Testis (tissue), 2 donors: ENCODE data around the gene PPP2R2C.

Source experiments
- POLR2A ChIP-seq: fragments of 450-650 bp; IDR thresholded peaks from one replicate; pipeline ENCODE4 v1.6.1; 2017; ENCODE audit warnings: antibody characterized with exemption, mild to moderate bottlenecking, moderate library complexity
- TF ChIP-seq, protein P1 (sequence below), 3 experiments: fragments of 450-650 bp in 2 of 3; fragments of 200-600 bp in 1 of 3; sonication (generic) in 1 of 3; IDR thresholded peaks; one replicate each; pipeline ENCODE4 v1.5.1; 2016 to 2019; ENCODE audit warnings: antibody characterized with exemption in 3 of 3, mild to moderate bottlenecking in 2 of 3, moderate library complexity in 1 of 3

DNA sequence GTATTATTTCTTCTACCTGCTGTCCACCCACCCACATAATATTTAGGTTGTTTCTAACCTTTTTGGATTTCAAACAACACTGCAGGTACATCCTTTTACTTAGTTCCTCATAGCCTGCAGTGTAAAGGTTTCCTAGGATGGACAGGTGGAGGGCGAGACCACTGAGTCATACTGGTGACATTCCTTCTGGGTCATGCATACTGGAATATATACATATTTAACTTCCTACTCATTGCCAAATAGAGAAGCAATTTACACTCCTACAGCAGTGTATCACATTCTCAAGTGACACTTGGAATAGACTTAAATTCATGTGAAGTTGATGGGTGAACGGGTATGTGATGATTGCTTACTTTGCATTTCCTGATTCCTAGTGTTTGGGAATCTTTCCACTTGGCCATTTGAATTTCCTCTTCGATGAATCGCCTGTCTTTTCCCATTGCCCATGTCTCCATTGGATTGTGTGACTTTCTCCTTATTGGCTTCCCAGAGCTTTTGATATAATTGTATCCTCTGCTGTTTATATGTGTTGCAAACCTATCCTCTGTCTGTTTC lies 8.2 kb upstream of the PPP2R2C start:
- no peak for TF ChIP-seq POLR2A
- TF ChIP-seq, protein P1, sequence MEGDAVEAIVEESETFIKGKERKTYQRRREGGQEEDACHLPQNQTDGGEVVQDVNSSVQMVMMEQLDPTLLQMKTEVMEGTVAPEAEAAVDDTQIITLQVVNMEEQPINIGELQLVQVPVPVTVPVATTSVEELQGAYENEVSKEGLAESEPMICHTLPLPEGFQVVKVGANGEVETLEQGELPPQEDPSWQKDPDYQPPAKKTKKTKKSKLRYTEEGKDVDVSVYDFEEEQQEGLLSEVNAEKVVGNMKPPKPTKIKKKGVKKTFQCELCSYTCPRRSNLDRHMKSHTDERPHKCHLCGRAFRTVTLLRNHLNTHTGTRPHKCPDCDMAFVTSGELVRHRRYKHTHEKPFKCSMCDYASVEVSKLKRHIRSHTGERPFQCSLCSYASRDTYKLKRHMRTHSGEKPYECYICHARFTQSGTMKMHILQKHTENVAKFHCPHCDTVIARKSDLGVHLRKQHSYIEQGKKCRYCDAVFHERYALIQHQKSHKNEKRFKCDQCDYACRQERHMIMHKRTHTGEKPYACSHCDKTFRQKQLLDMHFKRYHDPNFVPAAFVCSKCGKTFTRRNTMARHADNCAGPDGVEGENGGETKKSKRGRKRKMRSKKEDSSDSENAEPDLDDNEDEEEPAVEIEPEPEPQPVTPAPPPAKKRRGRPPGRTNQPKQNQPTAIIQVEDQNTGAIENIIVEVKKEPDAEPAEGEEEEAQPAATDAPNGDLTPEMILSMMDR (IDR thresholded peaks at IDR 0.05), result no peak
